HepG2 (cell line): ENCODE data around the gene GPS1. TPM values are rescaled to one million over a fixed set of nuclear protein-coding genes. Genes with fewer than 3 reads are reported as not detected.

ENCODE experiments used
- MATR3 ChIP-seq: sonication (generic); formaldehyde crosslinking; IDR thresholded peaks from 2 replicates; pipeline ENCODE4 v1.4.0; 2020; ENCODE audit warnings: missing genetic modification reagents
- MTF1 ChIP-seq: sonication (generic); formaldehyde crosslinking; IDR thresholded peaks from 2 replicates; pipeline ENCODE4 v1.5.0; 2020; ENCODE audit warnings: missing genetic modification reagents
- NFKB2 ChIP-seq: sonication (generic); formaldehyde crosslinking; IDR thresholded peaks from 2 replicates; pipeline ENCODE4 v1.4.0; 2020; ENCODE audit warnings: missing genetic modification reagents, borderline replicate concordance
- ZNF451 ChIP-seq: sonication (generic); formaldehyde crosslinking; IDR thresholded peaks from 2 replicates; pipeline ENCODE4 v1.5.0; 2020; ENCODE audit warnings: mild to moderate bottlenecking, missing genetic modification reagents
- ZNF782 ChIP-seq: sonication (generic); formaldehyde crosslinking; IDR thresholded peaks from 2 replicates; pipeline ENCODE4 v1.4.0; 2020; ENCODE audit warnings: missing genetic modification reagents, mild to moderate bottlenecking, borderline replicate concordance
- ZSCAN21 ChIP-seq: sonication (generic); formaldehyde crosslinking; IDR thresholded peaks from 2 replicates; pipeline ENCODE4 v1.8.0; 2022; ENCODE audit warnings: mild to moderate bottlenecking, missing genetic modification reagents, moderate library complexity, borderline replicate concordance
- polyA plus RNA-seq, 8 experiments: library from polyadenylated mRNA; depleted of rRNA in 3 of 8; stranded (reverse) in 7 of 8; unstranded in 1 of 8; fragments of >200 nt; fragmentation: Illumina TruSeq in 4 of 8; extraction: Trizol in 4 of 8; gene quantifications; 2 replicates each; pipeline versions ENCODE4 v1.2.1 to v1.2.3, GENCODE V29; 2011 to 2016; ENCODE audit warnings: low read depth in 4 of 8, missing spikeins in 1 of 8, mixed read lengths in 1 of 8; ENCODE audit not compliant: insufficient read depth in 1 of 8
- total RNA-seq, 5 experiments: library from RNA; depleted of rRNA; stranded (reverse); fragments of >200 nt; fragmentation: Illumina TruSeq; extraction: Trizol; gene quantifications; 2 replicates each; pipeline ENCODE4 v1.2.3, GENCODE V29; 2016; ENCODE audit warnings: low read depth in 1 of 5
- TF ChIP-seq, protein P1 (sequence below), 2 experiments: sonication (generic) in 1 of 2; formaldehyde crosslinking in 1 of 2; IDR thresholded peaks; 2 replicates each; pipeline versions ENCODE4 v1.6.1 to v1.9.0; 2014 to 2022; ENCODE audit warnings: antibody characterized with exemption in 1 of 2, borderline replicate concordance in 1 of 2, inconsistent platforms in 1 of 2, low read depth in 1 of 2, missing genetic modification reagents in 1 of 2

GPS1 gene
- total and polyA plus RNA-seq, 2 of the 13 experiments (the other 11 are each of a cell fraction or from before 2014, with no cell fraction given), result 124 to 128 TPM

DNA sequence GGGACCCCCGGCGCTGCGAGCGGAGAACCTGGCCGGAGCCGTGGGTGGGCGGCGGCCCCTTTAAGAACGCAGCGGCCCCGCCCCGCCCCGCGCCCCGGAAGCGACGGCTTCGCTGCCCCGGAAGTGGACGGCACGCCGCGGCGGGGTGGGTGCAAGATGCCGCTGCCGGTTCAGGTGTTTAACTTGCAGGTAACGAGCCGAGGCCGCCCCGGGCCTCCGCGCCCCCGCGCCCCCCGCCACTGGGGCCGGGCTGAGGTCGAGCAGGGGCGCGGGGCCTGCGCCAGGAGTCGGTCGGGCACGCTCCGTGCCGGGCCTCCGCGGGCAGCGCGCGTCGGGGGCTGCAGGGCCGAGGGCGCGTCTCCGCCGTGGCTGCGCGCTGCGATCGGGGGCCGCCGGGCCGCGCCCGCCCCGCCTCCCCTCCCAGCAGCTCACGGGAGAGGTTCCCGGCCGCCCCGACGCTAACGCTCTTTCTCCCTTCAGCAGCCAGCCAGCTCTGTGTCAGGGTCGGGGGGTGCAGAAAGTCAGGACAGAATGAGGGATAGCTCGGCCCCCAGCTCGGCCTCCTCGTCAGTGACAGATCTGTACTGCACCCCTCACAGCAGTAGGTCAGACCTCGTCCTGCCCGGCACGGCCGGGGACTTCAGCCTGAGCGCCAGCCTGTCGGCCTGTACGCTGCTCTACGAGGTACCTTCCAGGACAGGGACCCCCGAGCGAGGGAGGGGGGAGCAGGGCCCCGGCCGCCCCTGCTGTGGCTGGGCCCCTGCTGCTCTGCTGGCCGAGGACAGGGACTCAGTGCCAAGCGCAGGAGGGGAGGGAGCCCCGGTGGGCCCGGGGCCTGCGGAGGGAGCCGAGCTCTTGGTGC lies at the start of gene GPS1, which contains the start of gene RFNG (continued):
- TF ChIP-seq, protein P1, sequence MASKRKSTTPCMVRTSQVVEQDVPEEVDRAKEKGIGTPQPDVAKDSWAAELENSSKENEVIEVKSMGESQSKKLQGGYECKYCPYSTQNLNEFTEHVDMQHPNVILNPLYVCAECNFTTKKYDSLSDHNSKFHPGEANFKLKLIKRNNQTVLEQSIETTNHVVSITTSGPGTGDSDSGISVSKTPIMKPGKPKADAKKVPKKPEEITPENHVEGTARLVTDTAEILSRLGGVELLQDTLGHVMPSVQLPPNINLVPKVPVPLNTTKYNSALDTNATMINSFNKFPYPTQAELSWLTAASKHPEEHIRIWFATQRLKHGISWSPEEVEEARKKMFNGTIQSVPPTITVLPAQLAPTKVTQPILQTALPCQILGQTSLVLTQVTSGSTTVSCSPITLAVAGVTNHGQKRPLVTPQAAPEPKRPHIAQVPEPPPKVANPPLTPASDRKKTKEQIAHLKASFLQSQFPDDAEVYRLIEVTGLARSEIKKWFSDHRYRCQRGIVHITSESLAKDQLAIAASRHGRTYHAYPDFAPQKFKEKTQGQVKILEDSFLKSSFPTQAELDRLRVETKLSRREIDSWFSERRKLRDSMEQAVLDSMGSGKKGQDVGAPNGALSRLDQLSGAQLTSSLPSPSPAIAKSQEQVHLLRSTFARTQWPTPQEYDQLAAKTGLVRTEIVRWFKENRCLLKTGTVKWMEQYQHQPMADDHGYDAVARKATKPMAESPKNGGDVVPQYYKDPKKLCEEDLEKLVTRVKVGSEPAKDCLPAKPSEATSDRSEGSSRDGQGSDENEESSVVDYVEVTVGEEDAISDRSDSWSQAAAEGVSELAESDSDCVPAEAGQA (IDR thresholded peaks at IDR 0.05; ENCODE audit: low read depth), result peak; percentile 51; the same call in 1 of the 2 replicates
- TF ChIP-seq, protein P1 (CRISPR knock-in tag; IDR thresholded peaks at IDR 0.05; ENCODE audit: borderline replicate concordance), result no peak
- TF ChIP-seq NFKB2 (CRISPR knock-in tag), result 0 out of 2 replicates have a peak, but pooled peaks have one; percentile 2
- TF ChIP-seq MATR3 (CRISPR knock-in tag), result no peak
- no peak for TF ChIP-seq ZNF451 (CRISPR knock-in tag)
- TF ChIP-seq ZSCAN21 (CRISPR knock-in tag), result peak; percentile 50; the same call in 1 of the 2 replicates
- peak; percentile 23; the same call in 1 of the 2 replicates for TF ChIP-seq ZNF782 (CRISPR knock-in tag)
- TF ChIP-seq MTF1 (CRISPR knock-in tag), result no peak
